ENCODE results near the gene TFCP2L1. TPM values are rescaled to one million over a fixed set of nuclear protein-coding genes. Genes with fewer than 3 reads are reported as not detected.

The TFCP2L1 gene
- total RNA-seq, 1 experiment from 2014 or later = 2.4 TPM

DNA sequence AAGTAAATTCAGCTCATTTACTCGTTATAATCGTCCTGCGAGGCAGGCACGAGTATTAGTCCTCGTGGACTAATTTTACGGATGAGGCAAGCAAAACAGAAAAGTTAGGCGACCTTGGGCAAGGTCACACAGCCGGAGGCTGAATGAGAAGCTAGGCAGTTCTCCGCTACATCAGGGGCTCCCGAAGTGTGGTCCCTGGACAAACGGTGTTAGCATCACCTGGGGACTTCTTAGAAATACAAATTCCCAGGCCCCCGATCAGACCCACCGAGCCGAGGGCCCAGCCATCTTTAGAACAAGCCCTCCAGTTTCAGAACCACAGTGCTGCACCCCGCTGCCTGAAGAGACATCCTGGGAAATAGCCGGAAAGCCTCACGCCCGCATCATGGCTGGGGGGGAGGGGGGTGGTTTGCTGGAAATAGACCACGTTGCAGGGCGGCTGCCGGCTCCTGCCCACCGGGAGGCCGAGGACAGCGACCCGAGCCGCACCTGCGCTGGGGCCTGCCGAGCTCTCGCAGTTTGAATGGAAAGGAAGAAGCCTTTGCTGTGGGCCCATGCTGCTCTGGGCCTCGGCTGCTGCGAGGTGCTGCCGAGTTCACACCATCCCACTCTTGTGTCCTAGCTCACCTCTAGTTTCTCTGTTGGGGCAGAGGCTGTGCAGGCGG lies 72.2 kb downstream of the TFCP2L1 start:
- no peaks in the 10 kb centered on the region for H4K20me1 ChIP-seq (ENCODE audit: low read length)
- ChIA-PET CTCF (no interaction called here), POLR2A (ENCODE audit: unreplicated experiment) (no interaction called here)
- no peak overlapping the region for H3K27ac ChIP-seq (ENCODE audit: low read length)
- DNase-seq (no peak), ATAC-seq (no peak)
- no peaks in the 10 kb centered on the region for H3K27me3 ChIP-seq (ENCODE audit: low read length)
- no peaks in the 10 kb centered on the region for H3K9me3 ChIP-seq (ENCODE audit: low read length)
- no peak overlapping the region for H2AFZ ChIP-seq (ENCODE audit: low read length)
- H3K4me1 ChIP-seq (ENCODE audit: insufficient read depth, low read length) = peaks cover 19% of the 10 kb centered on the region
- H3K9ac ChIP-seq (ENCODE audit: low read length) = no peak overlapping the region
- H3K36me3 ChIP-seq (ENCODE audit: low read depth, low read length) = no peaks in the 10 kb centered on the region
- no peaks in the 10 kb centered on the region for H3K79me2 ChIP-seq (ENCODE audit: low read length)
- H3F3A ChIP-seq (ENCODE audit: low read length, unreplicated experiment) = no peaks in the 10 kb centered on the region
- intact Hi-C loops (cut with micrococcal nuclease) = no loop called here
- no TSS peak for BruUV-seq (replicated peaks)
- TF ChIP-seq EZH2 (IDR thresholded peaks at IDR 0.05; ENCODE audit: low read length, unreplicated experiment) (no peak), EZH2phosphoT487 (IDR thresholded peaks at IDR 0.05; ENCODE audit: borderline replicate concordance, low read length) (no peak), CTCF (conservative IDR thresholded peaks at IDR 0.05; ENCODE audit: low read depth, low read length) (no peak)
- H3K9me2 ChIP-seq (replicated peaks; ENCODE audit: low read length) = no peaks in the 10 kb centered on the region
- no peak overlapping the region for H3K4me3 ChIP-seq (ENCODE audit: low read length)
- no peak overlapping the region for H3K4me2 ChIP-seq (ENCODE audit: low read length)

- no peak overlapping the region for H3K4me2 ChIP-seq (ENCODE audit: low read length)
- ChIA-PET POLR2A (ENCODE audit: unreplicated experiment) (no interaction called here), CTCF (no interaction called here)
- H3K4me3 ChIP-seq (ENCODE audit: low read length) = no peak overlapping the region
- H3K9me2 ChIP-seq (replicated peaks; ENCODE audit: low read length) = no peaks in the 10 kb centered on the region
- H3K79me2 ChIP-seq (ENCODE audit: low read length) = no peaks in the 10 kb centered on the region
- H4K20me1 ChIP-seq (ENCODE audit: low read length) = no peaks in the 10 kb centered on the region
- intact Hi-C loops (cut with micrococcal nuclease) = no loop called here
- DNase-seq (peak; percentile 72), ATAC-seq (peak; percentile 56)
- H2AFZ ChIP-seq (ENCODE audit: low read length) = no peak overlapping the region
- no peaks in the 10 kb centered on the region for H3K36me3 ChIP-seq (ENCODE audit: low read depth, low read length)
- no peak overlapping the region for H3K9ac ChIP-seq (ENCODE audit: low read length)
- H3K4me1 ChIP-seq (ENCODE audit: insufficient read depth, low read length) = peaks cover 19% of the 10 kb centered on the region
- no peak for TF ChIP-seq EZH2 (IDR thresholded peaks at IDR 0.05; ENCODE audit: low read length, unreplicated experiment)
- H3K9me3 ChIP-seq (ENCODE audit: low read length) = no peaks in the 10 kb centered on the region
- H3K27me3 ChIP-seq (ENCODE audit: low read length) = no peaks in the 10 kb centered on the region
- no TSS peak for BruUV-seq (replicated peaks)
- no peak overlapping the region for H3K27ac ChIP-seq (ENCODE audit: low read length)
- no peaks in the 10 kb centered on the region for H3F3A ChIP-seq (ENCODE audit: low read length, unreplicated experiment)
These were observed 73.3 kb downstream of the TFCP2L1 start for GRCh38 chr2:121211689-121212151.

GRCh38 chr2:121211251-121211650 lies 73.8 kb downstream of the TFCP2L1 start:
- no peak for ATAC-seq
- Histone ChIP-seq H3K4me1 (ENCODE audit: insufficient read depth, low read length) (peaks cover 19% of the 10 kb centered on the region), H3K9me3 (ENCODE audit: low read length) (no peaks in the 10 kb centered on the region), H3K27ac (ENCODE audit: low read length) (no peak overlapping the region), H3K36me3 (ENCODE audit: low read depth, low read length) (no peaks in the 10 kb centered on the region), H3K9ac (ENCODE audit: low read length) (no peak overlapping the region), H2AFZ (ENCODE audit: low read length) (peak overlapping the region; percentile 43; the same call in 1 of the 2 replicates), H3K27me3 (ENCODE audit: low read length) (no peaks in the 10 kb centered on the region), H4K20me1 (ENCODE audit: low read length) (no peaks in the 10 kb centered on the region), H3F3A (ENCODE audit: low read length, unreplicated experiment) (no peaks in the 10 kb centered on the region), H3K4me3 (ENCODE audit: low read length) (no peak overlapping the region), H3K9me2 (replicated peaks; ENCODE audit: low read length) (no peaks in the 10 kb centered on the region), H3K4me2 (ENCODE audit: low read length) (peak overlapping the region; percentile 36; the same call in 1 of the 2 replicates), H3K79me2 (ENCODE audit: low read length) (no peaks in the 10 kb centered on the region)
- BruUV-seq (replicated peaks) = no TSS peak
- intact Hi-C loops (cut with micrococcal nuclease) = no loop called here
- no peak for TF ChIP-seq CTCF (conservative IDR thresholded peaks at IDR 0.05; ENCODE audit: low read depth, low read length)
- no peak for TF ChIP-seq EZH2 (IDR thresholded peaks at IDR 0.05; ENCODE audit: low read length, unreplicated experiment)
- no peak for TF ChIP-seq EZH2phosphoT487 (IDR thresholded peaks at IDR 0.05; ENCODE audit: borderline replicate concordance, low read length)
- DNase-seq = no peak
- POLR2A ChIA-PET (ENCODE audit: unreplicated experiment) = no interaction called here
- CTCF ChIA-PET = interaction anchor here (0.6 kb wide), 1 partner anchor 35 kb away, joined by 3 read pairs; no protein-coding TSS in a partner anchor
